GM18873 (cell line): ENCODE results near the gene CABYR.
A peak's percentile ranks its signal among the peaks of the same experiment; 100 is the strongest.

Source experiments
- ATAC-seq: cut with Tn5 transposase; IDR thresholded peaks from one replicate; pipeline ENCODE4 v1.9.1; 2021; ENCODE audit warnings: mild to moderate bottlenecking, moderate library complexity, moderate number of reproducible peaks; ENCODE audit not compliant: unreplicated experiment, low FRiP score

Gene CABYR

GRCh38 chr18:24187049-24187448, 48.2 kb downstream of the CABYR start:
- no peak for ATAC-seq

GRCh38 chr18:24187689-24188088, 48.8 kb downstream of the CABYR start:
- ATAC-seq = no peak

GRCh38 chr18:24188120-24188519, 49.3 kb downstream of the CABYR start:
- ATAC-seq = no peak

- peak; percentile 74 for ATAC-seq
Measured at GRCh38 chr18:24189007-24189528, 50.2 kb downstream of the CABYR start.

GRCh38 chr18:24189664-24190346, 50.9 kb downstream of the CABYR start:
- no peak for ATAC-seq

- ATAC-seq = no peak
Measured at GRCh38 chr18:24190590-24190989, 51.7 kb downstream of the CABYR start.

GRCh38 chr18:24195296-24196053, 56.6 kb downstream of the CABYR start:
- ATAC-seq = no peak

- ATAC-seq = no peak
Measured at GRCh38 chr18:24196764-24197163, 57.9 kb downstream of the CABYR start.

- ATAC-seq = no peak
Measured at GRCh38 chr18:24197412-24197811, 58.5 kb downstream of the CABYR start.

GRCh38 chr18:24198461-24198860, 59.6 kb downstream of the CABYR start:
- ATAC-seq = no peak

- no peak for ATAC-seq
Measured at GRCh38 chr18:24199372-24199962, 60.6 kb downstream of the CABYR start.

GRCh38 chr18:24200494-24201290, 61.8 kb downstream of the CABYR start:
- no peak for ATAC-seq

- ATAC-seq = no peak
Measured at GRCh38 chr18:24201699-24202687, 63.1 kb downstream of the CABYR start.

- no peak for ATAC-seq
Measured at GRCh38 chr18:24204904-24205303, 66.0 kb downstream of the CABYR start.

- ATAC-seq = no peak
Measured at GRCh38 chr18:24208270-24209035, 69.6 kb downstream of the CABYR start.

GRCh38 chr18:24209558-24209957, 70.7 kb downstream of the CABYR start:
- no peak for ATAC-seq
